Ascending aorta (tissue), 2 donors: Measurements from ENCODE around the gene PHAF1. TPM values are rescaled to one million over a fixed set of nuclear protein-coding genes. Genes with fewer than 3 reads are reported as not detected.
A peak's percentile ranks its signal among the peaks of the same experiment; 100 is the strongest.

Source experiments
- DNase-seq, 2 donors: peaks; one replicate each; pipeline ENCODE4 v3.0.0-alpha.2; 2019; ENCODE audit warnings: low spot score in 2 of 2
- H3K27ac ChIP-seq, 2 donors: fragments of 200-600 bp; sonication (generic); one replicate each; pipeline ENCODE4 v1.5.1; 2016 to 2017; ENCODE audit warnings: mild to moderate bottlenecking in 1 of 2
- H3K27me3 ChIP-seq: fragments of 200-600 bp; sonication (generic); one replicate; pipeline ENCODE4 v1.5.1; 2017
- H3K36me3 ChIP-seq, 2 donors: fragments of 200-600 bp; sonication (generic); one replicate each; pipeline ENCODE4 v1.5.1; 2016
- H3K4me1 ChIP-seq, 2 donors: fragments of 200-600 bp; sonication (generic); one replicate each; pipeline ENCODE4 v1.5.1; 2016 to 2017; ENCODE audit warnings: mild to moderate bottlenecking in 1 of 2
- H3K4me3 ChIP-seq, 2 donors: fragments of 200-600 bp; sonication (generic); one replicate each; pipeline ENCODE4 v1.5.1; 2016 to 2017; ENCODE audit warnings: mild to moderate bottlenecking in 1 of 2
- H3K9me3 ChIP-seq, 2 donors: fragments of 200-600 bp; sonication (generic); one replicate each; pipeline ENCODE4 v1.5.1; 2016
- intact Hi-C: fragments of 100-400 bp; cut with DNase I; formaldehyde crosslinking; loops from one replicate; pipeline ENCODE4 v1.15.1; 2023
- total RNA-seq: library from RNA; depleted of rRNA; stranded (reverse); fragments of >200 nt; gene quantifications from one replicate; pipeline ENCODE4 v1.1.0, GENCODE V29; 2016
- TF ChIP-seq, protein P1 (sequence below), 3 experiments: fragments of 200-600 bp in 2 of 3; fragments of 450-650 bp in 1 of 3; sonication (generic) in 2 of 3; IDR thresholded peaks; one replicate each; pipeline ENCODE4 v1.5.1; 2016 to 2019; ENCODE audit warnings: antibody characterized with exemption in 3 of 3, mild to moderate bottlenecking in 1 of 3, moderate library complexity in 1 of 3

Gene PHAF1
- total RNA-seq, 1 donor from 2014 or later = 4.5 TPM

DNA sequence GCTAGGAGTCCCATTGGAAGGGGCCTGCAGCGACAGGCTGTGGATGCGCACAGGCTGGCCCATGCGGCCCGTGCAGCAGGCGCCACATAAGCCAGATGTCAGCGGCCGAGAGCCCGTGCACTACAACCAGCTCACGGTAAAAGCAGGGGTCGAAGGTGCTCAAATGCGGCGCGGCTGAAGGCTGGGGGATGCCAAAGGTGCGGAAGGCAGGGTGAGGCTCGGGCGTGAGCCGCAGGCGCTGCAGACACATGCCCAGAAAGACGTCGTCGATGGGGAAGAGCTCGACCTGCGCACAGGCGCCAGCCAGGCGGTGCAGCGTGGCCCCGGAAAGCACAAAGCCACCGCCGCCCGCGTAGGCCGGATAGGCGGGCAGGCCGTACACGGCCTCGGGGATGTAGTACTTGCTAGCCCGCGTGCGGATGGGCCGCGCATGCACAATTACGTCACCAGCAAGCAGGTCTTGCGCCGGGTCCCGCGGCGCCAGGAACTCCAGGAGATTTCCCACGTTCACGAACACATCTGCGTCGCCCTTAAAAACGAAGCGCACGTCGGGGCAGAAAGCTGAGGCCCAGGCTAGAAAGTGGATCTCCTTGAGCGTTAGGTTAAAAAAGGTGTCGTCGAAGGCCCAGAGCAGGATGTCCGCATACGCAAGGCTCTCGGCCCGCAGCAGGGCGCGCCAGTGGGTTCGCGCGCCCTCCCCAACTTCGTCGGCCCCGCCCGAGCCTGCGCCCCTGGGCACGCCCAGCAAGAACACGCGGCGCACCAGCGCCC is 39.7 kb downstream of the PHAF1 start:
- TF ChIP-seq, protein P1, sequence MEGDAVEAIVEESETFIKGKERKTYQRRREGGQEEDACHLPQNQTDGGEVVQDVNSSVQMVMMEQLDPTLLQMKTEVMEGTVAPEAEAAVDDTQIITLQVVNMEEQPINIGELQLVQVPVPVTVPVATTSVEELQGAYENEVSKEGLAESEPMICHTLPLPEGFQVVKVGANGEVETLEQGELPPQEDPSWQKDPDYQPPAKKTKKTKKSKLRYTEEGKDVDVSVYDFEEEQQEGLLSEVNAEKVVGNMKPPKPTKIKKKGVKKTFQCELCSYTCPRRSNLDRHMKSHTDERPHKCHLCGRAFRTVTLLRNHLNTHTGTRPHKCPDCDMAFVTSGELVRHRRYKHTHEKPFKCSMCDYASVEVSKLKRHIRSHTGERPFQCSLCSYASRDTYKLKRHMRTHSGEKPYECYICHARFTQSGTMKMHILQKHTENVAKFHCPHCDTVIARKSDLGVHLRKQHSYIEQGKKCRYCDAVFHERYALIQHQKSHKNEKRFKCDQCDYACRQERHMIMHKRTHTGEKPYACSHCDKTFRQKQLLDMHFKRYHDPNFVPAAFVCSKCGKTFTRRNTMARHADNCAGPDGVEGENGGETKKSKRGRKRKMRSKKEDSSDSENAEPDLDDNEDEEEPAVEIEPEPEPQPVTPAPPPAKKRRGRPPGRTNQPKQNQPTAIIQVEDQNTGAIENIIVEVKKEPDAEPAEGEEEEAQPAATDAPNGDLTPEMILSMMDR (IDR thresholded peaks at IDR 0.05) = no peak
- Histone ChIP-seq H3K9me3 (no peaks in the 10 kb centered on the region), H3K27me3 (no peaks in the 10 kb centered on the region), H3K36me3 (peaks cover 20 to 32% of the 10 kb centered on the region in 2 donors), H3K27ac (peak overlapping the region; percentile 88 to 89), H3K4me1 (peaks cover 6 to 8% of the 10 kb centered on the region in 2 donors), H3K4me3 (peak overlapping the region; percentile 68 to 75)
- intact Hi-C loops = loop anchor here (2.0 to 5.0 kb wide), 2 partner anchors 38 to 41 kb away; partner anchors contain the start of gene PHAF1
- DNase-seq = no peak

DNA sequence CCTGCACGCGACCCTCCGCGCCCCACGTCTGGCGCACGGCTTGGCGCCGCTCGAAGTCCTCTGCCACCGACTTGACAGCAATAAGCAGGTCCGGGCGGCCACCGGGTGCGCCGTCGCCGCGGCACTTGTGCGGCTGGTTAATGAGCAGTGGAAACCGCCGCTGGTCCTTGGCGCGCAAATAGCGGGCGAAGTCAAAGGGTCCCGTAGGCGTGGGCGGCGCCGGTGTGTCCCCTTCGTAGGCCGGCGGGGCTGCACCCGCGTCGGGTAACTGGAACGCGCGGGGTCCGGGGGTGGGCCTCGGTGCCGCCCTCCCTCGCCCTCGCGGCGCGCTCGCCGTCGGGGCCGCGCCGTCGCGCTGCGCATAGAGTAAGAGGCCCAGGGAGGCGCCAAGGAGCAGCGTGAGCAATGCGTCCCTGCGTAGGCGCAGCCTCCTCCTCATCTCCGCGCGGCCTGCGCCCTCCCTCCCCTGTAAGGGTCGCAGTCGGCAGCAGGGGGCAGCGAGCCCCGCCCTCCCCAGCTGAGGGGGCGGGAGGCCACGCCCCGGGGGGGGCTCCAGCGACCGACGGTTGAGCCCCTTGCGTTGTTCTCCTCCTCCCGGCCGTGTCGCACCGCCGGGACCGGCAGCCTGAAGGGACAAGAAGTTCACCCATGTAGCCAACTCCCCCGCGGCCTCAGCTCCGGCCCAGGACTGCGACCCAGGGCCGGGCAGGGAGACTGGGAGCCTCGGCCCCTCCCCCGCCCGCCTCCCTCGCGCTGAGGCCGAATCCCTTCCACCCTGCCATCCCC is 40.5 kb downstream of the PHAF1 start:
- TF ChIP-seq, protein P1 (IDR thresholded peaks at IDR 0.05) = no peak
- intact Hi-C loops = loop anchor here (2.0 to 5.0 kb wide), 2 partner anchors 37 to 41 kb away; partner anchors contain the start of gene PHAF1
- no peak for DNase-seq
- Histone ChIP-seq H3K4me3 (peak overlapping the region; percentile 68 to 75), H3K9me3 (no peaks in the 10 kb centered on the region), H3K27me3 (no peaks in the 10 kb centered on the region), H3K4me1 (peaks cover 6 to 14% of the 10 kb centered on the region in 2 donors), H3K36me3 (peaks cover 20 to 24% of the 10 kb centered on the region in 2 donors), H3K27ac (peak overlapping the region; percentile 88 to 89)

DNA sequence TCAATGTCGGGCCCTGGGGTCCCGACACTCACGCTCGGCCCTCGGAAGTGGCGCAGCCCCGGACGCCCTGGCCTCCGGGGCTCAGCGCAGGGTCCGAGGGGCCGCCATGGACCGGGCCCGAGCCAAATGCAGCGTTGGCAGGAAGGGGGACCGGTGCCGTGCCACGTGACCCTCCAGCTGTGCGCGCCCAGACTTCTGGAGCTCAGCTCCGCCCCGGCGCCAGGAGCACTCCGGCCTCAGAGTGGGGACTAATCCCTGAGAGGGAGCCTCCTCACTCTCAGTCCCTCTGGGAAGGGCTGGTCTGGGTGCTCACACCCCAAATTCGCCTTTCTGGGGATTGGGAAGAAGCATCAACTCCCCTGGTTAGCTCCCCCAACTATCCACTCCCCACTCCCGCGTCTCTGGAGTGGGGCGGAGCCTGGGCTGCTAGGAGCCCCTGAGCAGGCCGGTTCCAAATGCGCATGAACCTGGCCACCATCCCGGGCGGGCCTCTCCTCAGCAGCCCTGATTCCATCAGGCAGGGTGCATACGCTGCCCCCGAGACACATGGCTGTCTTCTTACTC is 41.2 kb downstream of the PHAF1 start, which contains the start of gene B3GNT9:
Gene B3GNT9, minus strand, starts transcription at position 166 of the 564 bp plus-strand sequence. CDS start 513 bp downstream, outside the sequence.
- peak in 1 of 2 donors; percentile 85 for DNase-seq
- Histone ChIP-seq H3K4me3 (peak within 1 kb of the TSS; percentile 68 to 75), H3K27me3 (no peaks in the 10 kb centered on the region), H3K9me3 (no peaks in the 10 kb centered on the region), H3K36me3 (peaks cover 14 to 17% of the 10 kb centered on the region in 2 donors), H3K27ac (peak within 1 kb of the TSS; percentile 88 to 89), H3K4me1 (peaks cover 6 to 19% of the 10 kb centered on the region in 2 donors)
- intact Hi-C loops = loop anchor here (2.0 to 5.0 kb wide), 2 partner anchors 36 to 42 kb away; partner anchors contain the start of gene PHAF1
- TF ChIP-seq, protein P1 (IDR thresholded peaks at IDR 0.05) = no peak

DNA sequence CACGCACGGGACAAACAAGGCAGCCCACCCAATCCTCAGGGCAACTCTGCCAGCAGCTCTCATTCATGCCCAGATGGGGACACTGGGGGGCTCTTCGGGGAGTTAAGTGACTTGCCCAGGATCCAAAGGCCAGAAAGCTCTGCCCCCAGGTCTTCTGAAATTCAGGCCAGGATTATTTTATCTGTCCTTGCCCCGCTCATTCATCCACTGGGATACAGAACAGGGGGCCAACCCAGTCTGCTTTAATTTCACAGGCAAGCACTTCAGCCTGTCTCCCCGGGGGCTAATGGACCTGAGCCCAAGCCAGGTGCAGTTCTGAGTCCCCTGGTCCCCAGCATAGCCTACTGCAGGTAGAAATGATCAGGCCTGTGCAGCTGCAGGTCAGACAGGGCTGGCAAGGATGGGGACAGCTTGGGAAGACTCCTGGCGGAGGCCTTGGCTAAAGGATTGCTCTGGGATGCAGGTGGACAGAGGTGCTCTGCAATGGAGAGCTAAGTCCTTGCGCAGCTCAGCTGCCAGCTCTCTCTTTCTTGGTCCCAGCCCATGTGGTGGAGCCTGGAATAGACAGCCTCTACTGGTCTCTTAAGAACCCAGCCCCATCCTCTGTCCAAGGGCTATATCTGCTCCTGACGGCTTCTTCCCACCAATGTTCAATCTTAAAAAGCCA is 41.8 kb downstream of the PHAF1 start:
- peaks cover 8 to 11% of the 10 kb centered on the region in 2 donors for H3K36me3 ChIP-seq
- H3K9me3 ChIP-seq = no peaks in the 10 kb centered on the region
- peak overlapping the region; percentile 68 to 75 for H3K4me3 ChIP-seq
- H3K4me1 ChIP-seq = peaks cover 6 to 19% of the 10 kb centered on the region in 2 donors
- H3K27me3 ChIP-seq = no peaks in the 10 kb centered on the region
- intact Hi-C loops = loop anchor here (2.0 to 5.0 kb wide), 2 partner anchors 36 to 43 kb away; partner anchors contain the start of gene PHAF1
- peak overlapping the region; percentile 88 to 89 for H3K27ac ChIP-seq
- TF ChIP-seq, protein P1 (IDR thresholded peaks at IDR 0.05) = no peak
- no peak for DNase-seq
